GM10266 (cell line): ENCODE data around the gene INPPL1.

Source experiments
- DNase-seq: peaks from one replicate; pipeline ENCODE4 v3.0.0; 2012; ENCODE audit errors: extremely low spot score
- CTCF ChIP-seq: IDR thresholded peaks from 2 replicates; pipeline ENCODE4 v1.5.1; 2012; ENCODE audit warnings: mild to moderate bottlenecking, low read depth; ENCODE audit not compliant: control insufficient read depth, insufficient read depth; ENCODE audit errors: missing control alignments

INPPL1 gene

DNA sequence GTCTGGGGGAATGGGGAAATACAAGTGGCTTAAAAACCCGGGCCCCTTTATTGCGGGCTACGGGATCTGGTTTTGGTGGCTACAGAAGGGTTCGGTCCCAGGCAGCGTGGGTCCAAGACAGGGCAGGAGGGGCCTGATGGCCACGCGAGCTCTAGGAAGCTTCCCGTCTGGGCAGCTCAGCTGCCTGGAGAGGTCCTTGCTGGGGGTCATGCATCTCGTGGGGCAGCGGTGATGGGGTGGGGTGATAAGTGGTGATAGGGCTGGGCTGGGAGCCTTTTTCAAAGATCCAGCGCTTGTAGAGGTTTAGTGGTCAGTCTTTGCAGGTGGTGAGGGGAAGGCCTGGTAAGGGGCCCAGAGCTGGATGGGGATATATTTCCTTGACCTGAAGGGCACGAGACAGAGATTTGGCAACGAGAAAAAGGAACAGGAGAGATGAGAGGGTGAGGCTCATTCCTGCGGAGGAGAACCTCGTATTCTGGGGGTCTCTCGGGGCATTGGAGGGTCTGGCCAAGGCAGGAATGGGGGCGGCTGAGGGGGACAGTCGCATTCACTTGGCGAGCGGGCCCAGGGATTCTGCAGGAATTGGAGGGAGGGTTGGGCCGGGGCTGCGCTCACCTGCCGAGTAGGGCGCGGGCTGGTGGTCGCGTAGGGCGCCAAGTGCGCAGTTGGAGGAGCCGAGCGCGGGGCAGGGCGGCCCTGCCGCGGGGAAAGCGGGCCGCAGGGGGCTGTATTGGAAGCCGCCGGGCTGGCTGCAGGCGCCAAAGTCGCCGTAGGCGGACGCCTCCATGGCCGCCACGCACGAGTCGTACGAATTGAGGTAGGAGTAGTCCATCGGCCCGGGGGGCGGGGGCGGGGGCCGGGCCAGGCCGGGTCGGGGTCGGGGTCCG, 18.8 kb downstream of the INPPL1 start:
- TF ChIP-seq CTCF = no peak
- no peak for DNase-seq

GRCh38 chr11:72244060-72244360, 19.4 kb downstream of the INPPL1 start, which contains the start of gene PHOX2A:
TSS of gene PHOX2A (minus strand) at chr11:72244176. CDS start at chr11:72244004, 172 bp downstream.
- no peak for TF ChIP-seq CTCF
- no peak for DNase-seq

- DNase-seq = no peak
- TF ChIP-seq CTCF = no peak
Observed at GRCh38 chr11:72244361-72245262, 20.0 kb downstream of the INPPL1 start.

- TF ChIP-seq CTCF = no peak
- DNase-seq = no peak
Observed at GRCh38 chr11:72245263-72245816, 20.8 kb downstream of the INPPL1 start.

DNA sequence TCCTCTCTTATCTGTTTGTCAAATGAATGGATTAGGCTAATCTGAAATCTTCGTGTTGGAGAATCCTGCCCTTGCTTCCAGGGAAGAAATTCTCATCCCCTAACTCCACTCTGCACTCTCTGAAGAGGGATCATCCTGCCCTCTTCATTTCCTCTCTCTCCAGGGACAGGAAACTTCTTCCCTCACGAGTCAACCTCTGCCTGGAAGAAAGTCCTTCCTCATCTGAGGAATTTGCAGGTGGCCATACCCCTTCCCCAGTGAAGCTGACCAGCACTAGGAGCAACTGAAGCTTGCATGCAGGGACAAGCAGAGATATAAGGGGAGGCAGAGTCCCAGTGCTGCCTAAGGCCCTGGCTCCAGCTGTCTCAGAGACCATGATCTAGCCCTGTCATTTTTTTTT, 23.0 kb downstream of the INPPL1 start:
- no peak for DNase-seq
- TF ChIP-seq CTCF = no peak

- no peak for DNase-seq
- TF ChIP-seq CTCF = no peak
Observed at GRCh38 chr11:72249961-72250360, 25.4 kb downstream of the INPPL1 start.
